ENCODE measurements around the gene ADAT1. TPM values are rescaled to one million over a fixed set of nuclear protein-coding genes. Genes with fewer than 3 reads are reported as not detected.
A peak's percentile ranks its signal among the peaks of the same experiment; 100 is the strongest.

Gene ADAT1
- total RNA-seq = 58.6 and 64.4 TPM in 2 replicates

GRCh38 chr16:75622761-75623605 lies at the start of gene ADAT1:
Gene ADAT1 (minus strand): TSS chr16:75623281. CDS start chr16:75620799, 2,482 bp downstream.
- Mint-ChIP-seq H3K27me3 (no peaks in the 10 kb centered on the region), H3K4me3 (peak within 1 kb of the TSS; percentile 97), H3K4me1 (peaks cover 31% of the 10 kb centered on the region), H3K27ac (peak within 1 kb of the TSS; percentile 97), H3K36me3 (ENCODE audit: low read depth) (peaks cover 54% of the 10 kb centered on the region), H3K9me3 (no peaks in the 10 kb centered on the region)
- intact Hi-C loops (cut with micrococcal nuclease) = loop anchor here (1.0 to 10.0 kb wide), 8 partner anchors 24 to 1326 kb away; partner anchors contain the start of genes CFDP1, GABARAPL2, KARS1 and PSMD7
- peak; percentile 99 for DNase-seq

GRCh38 chr16:75667503-75667902 lies 44.4 kb upstream of the ADAT1 start:
- H3K36me3 Mint-ChIP-seq (ENCODE audit: low read depth) = no peaks in the 10 kb centered on the region
- H3K27me3 Mint-ChIP-seq = no peaks in the 10 kb centered on the region
- DNase-seq = no peak
- no peak overlapping the region for H3K27ac Mint-ChIP-seq
- no peaks in the 10 kb centered on the region for H3K9me3 Mint-ChIP-seq
- intact Hi-C loops (cut with micrococcal nuclease) = no loop called here
- H3K4me1 Mint-ChIP-seq = no peaks in the 10 kb centered on the region
- H3K4me3 Mint-ChIP-seq = no peak overlapping the region

- H3K4me1 Mint-ChIP-seq = peaks cover 4% of the 10 kb centered on the region
- no peak overlapping the region for H3K4me3 Mint-ChIP-seq
- intact Hi-C loops (cut with micrococcal nuclease) = no loop called here
- no peaks in the 10 kb centered on the region for H3K9me3 Mint-ChIP-seq
- no peaks in the 10 kb centered on the region for H3K27me3 Mint-ChIP-seq
- H3K27ac Mint-ChIP-seq = no peak overlapping the region
- no peak for DNase-seq
- H3K36me3 Mint-ChIP-seq (ENCODE audit: low read depth) = peaks cover 36% of the 10 kb centered on the region
Observed at GRCh38 chr16:75660726-75661302, 37.7 kb upstream of the ADAT1 start.

- H3K27ac Mint-ChIP-seq = no peak overlapping the region
- DNase-seq = no peak
- peaks cover 40% of the 10 kb centered on the region for H3K36me3 Mint-ChIP-seq (ENCODE audit: low read depth)
- H3K27me3 Mint-ChIP-seq = no peaks in the 10 kb centered on the region
- no peaks in the 10 kb centered on the region for H3K9me3 Mint-ChIP-seq
- peaks cover 4% of the 10 kb centered on the region for H3K4me1 Mint-ChIP-seq
- intact Hi-C loops (cut with micrococcal nuclease) = no loop called here
- no peak overlapping the region for H3K4me3 Mint-ChIP-seq
Observed at GRCh38 chr16:75660321-75660720, 37.2 kb upstream of the ADAT1 start.

- peaks cover 53% of the 10 kb centered on the region for H3K36me3 Mint-ChIP-seq (ENCODE audit: low read depth)
- no peak overlapping the region for H3K27ac Mint-ChIP-seq
- no peaks in the 10 kb centered on the region for H3K27me3 Mint-ChIP-seq
Observed at GRCh38 chr16:75658175-75658574, 35.1 kb upstream of the ADAT1 start.

GRCh38 chr16:75653922-75654321 lies 30.8 kb upstream of the ADAT1 start:
- Mint-ChIP-seq H3K27me3 (no peaks in the 10 kb centered on the region), H3K9me3 (no peaks in the 10 kb centered on the region), H3K36me3 (ENCODE audit: low read depth) (peaks cover 58% of the 10 kb centered on the region), H3K27ac (peak overlapping the region; percentile 64), H3K4me1 (peaks cover 38% of the 10 kb centered on the region), H3K4me3 (no peak overlapping the region)
- no peak for DNase-seq
- intact Hi-C loops (cut with micrococcal nuclease) = no loop called here

More at GRCh38 chr16:75658175-75658574, 35.1 kb upstream of the ADAT1 start:
- intact Hi-C loops (cut with micrococcal nuclease) = no loop called here
- Mint-ChIP-seq H3K4me3 (no peak overlapping the region), H3K9me3 (no peaks in the 10 kb centered on the region), H3K4me1 (peaks cover 10% of the 10 kb centered on the region)
- DNase-seq = no peak

- H3K27ac Mint-ChIP-seq = peak overlapping the region; percentile 97
Observed at GRCh38 chr16:75648265-75649076, 25.4 kb upstream of the ADAT1 start.

GRCh38 chr16:75647492-75648264 lies 24.6 kb upstream of the ADAT1 start, which contains the start of the genes KARS1 and TERF2IP:
Gene KARS1 (minus strand): TSS chr16:75647665. CDS start chr16:75647639, 26 bp downstream.
Gene TERF2IP (plus strand): TSS chr16:75647773. CDS start chr16:75647883, 110 bp downstream.
- no peaks in the 10 kb centered on the region for H3K27me3 Mint-ChIP-seq
- no peaks in the 10 kb centered on the region for H3K9me3 Mint-ChIP-seq
- peak; percentile 99 for DNase-seq
- intact Hi-C loops (cut with micrococcal nuclease) = loop anchor here (1.0 to 5.0 kb wide), 12 partner anchors 24 to 1544 kb away; partner anchors contain the start of genes ADAT1, CFDP1, GABARAPL2 and MON1B
- H3K27ac Mint-ChIP-seq = peak within 1 kb of the TSS; percentile 97
- peaks cover 51% of the 10 kb centered on the region for H3K36me3 Mint-ChIP-seq (ENCODE audit: low read depth)
- H3K4me3 Mint-ChIP-seq = peak within 1 kb of the TSS; percentile 89
- peaks cover 42% of the 10 kb centered on the region for H3K4me1 Mint-ChIP-seq

More at GRCh38 chr16:75648265-75649076, 25.4 kb upstream of the ADAT1 start:
- peak; percentile 96 for DNase-seq
- intact Hi-C loops (cut with micrococcal nuclease) = loop anchor here (2.0 to 5.0 kb wide), 6 partner anchors 132 to 1351 kb away; partner anchors contain the start of genes CFDP1, PSMD7, WDR59 and ZFP1
- peak overlapping the region; percentile 89 for H3K4me3 Mint-ChIP-seq
- H3K36me3 Mint-ChIP-seq (ENCODE audit: low read depth) = peaks cover 49% of the 10 kb centered on the region
- H3K4me1 Mint-ChIP-seq = peaks cover 47% of the 10 kb centered on the region
- H3K27me3 Mint-ChIP-seq = no peaks in the 10 kb centered on the region
- H3K9me3 Mint-ChIP-seq = no peaks in the 10 kb centered on the region

GRCh38 chr16:75647112-75647491 lies 24.0 kb upstream of the ADAT1 start:
- H3K36me3 Mint-ChIP-seq (ENCODE audit: low read depth) = peaks cover 56% of the 10 kb centered on the region
- DNase-seq = no peak
- intact Hi-C loops (cut with micrococcal nuclease) = loop anchor here (1.0 to 5.0 kb wide), 10 partner anchors 24 to 1544 kb away; partner anchors contain the start of genes ADAT1, GABARAPL2, MON1B and PSMD7
- H3K27me3 Mint-ChIP-seq = no peaks in the 10 kb centered on the region
- H3K4me1 Mint-ChIP-seq = peaks cover 41% of the 10 kb centered on the region
- H3K9me3 Mint-ChIP-seq = no peaks in the 10 kb centered on the region
- H3K4me3 Mint-ChIP-seq = peak overlapping the region; percentile 89
- peak overlapping the region; percentile 97 for H3K27ac Mint-ChIP-seq

- peaks cover 32% of the 10 kb centered on the region for H3K4me1 Mint-ChIP-seq
- no peaks in the 10 kb centered on the region for H3K9me3 Mint-ChIP-seq
- peak overlapping the region; percentile 69 for H3K4me3 Mint-ChIP-seq
- no peak for DNase-seq
- intact Hi-C loops (cut with micrococcal nuclease) = loop anchor here (5.0 kb wide), 4 partner anchors 497 to 1347 kb away; partner anchors contain the start of genes PSMD7, WDR59 and ZFP1
- H3K27me3 Mint-ChIP-seq = no peaks in the 10 kb centered on the region
- peaks cover 66% of the 10 kb centered on the region for H3K36me3 Mint-ChIP-seq (ENCODE audit: low read depth)
- H3K27ac Mint-ChIP-seq = peak overlapping the region; percentile 38
Observed at GRCh38 chr16:75644240-75645012, 21.3 kb upstream of the ADAT1 start.

GRCh38 chr16:75640598-75640997 lies 17.5 kb upstream of the ADAT1 start:
- Mint-ChIP-seq H3K9me3 (no peaks in the 10 kb centered on the region), H3K4me3 (no peak overlapping the region), H3K4me1 (peaks cover 30% of the 10 kb centered on the region), H3K27ac (no peak overlapping the region), H3K36me3 (ENCODE audit: low read depth) (peaks cover 78% of the 10 kb centered on the region), H3K27me3 (no peaks in the 10 kb centered on the region)
- intact Hi-C loops (cut with micrococcal nuclease) = no loop called here
- DNase-seq = no peak

GRCh38 chr16:75635036-75635435 lies 12.0 kb upstream of the ADAT1 start:
- DNase-seq = no peak
- Mint-ChIP-seq H3K27me3 (no peaks in the 10 kb centered on the region), H3K9me3 (no peaks in the 10 kb centered on the region), H3K4me3 (no peak overlapping the region), H3K36me3 (ENCODE audit: low read depth) (peaks cover 78% of the 10 kb centered on the region), H3K4me1 (peaks cover 10% of the 10 kb centered on the region), H3K27ac (no peak overlapping the region)
- intact Hi-C loops (cut with micrococcal nuclease) = no loop called here

Data from activated CD4-positive, alpha-beta T cell treated with anti-CD3 and anti-CD28 coated beads, Interleukin-2, amount 10 ng/mL, durations not matched to agents 24 days and 14 days (primary cell).